Progenitor cell of endocrine pancreas (in vitro differentiated cells): Measurements from ENCODE around the gene P3H2. TPM values are rescaled to one million over a fixed set of nuclear protein-coding genes. Genes with fewer than 3 reads are reported as not detected.

ENCODE experiments used
- DNase-seq: peaks from one replicate; pipeline ENCODE4 v3.0.0; 2021; ENCODE audit warnings: low spot score; ENCODE audit not compliant: unreplicated experiment
- H3K27ac Mint-ChIP-seq: 2 replicates; pipeline ENCODE4 v1.8.0; 2021; ENCODE audit warnings: mild to moderate bottlenecking, moderate library complexity, mixed read lengths
- H3K27me3 Mint-ChIP-seq: 2 replicates; pipeline ENCODE4 v1.8.0; 2021; ENCODE audit warnings: mixed read lengths
- H3K36me3 Mint-ChIP-seq: 2 replicates; pipeline ENCODE4 v1.8.0; 2022; ENCODE audit warnings: mixed read lengths; ENCODE audit not compliant: insufficient read depth
- H3K4me1 Mint-ChIP-seq: 2 replicates; pipeline ENCODE4 v1.8.0; 2021; ENCODE audit warnings: low read depth, mixed read lengths
- H3K4me3 Mint-ChIP-seq: 2 replicates; pipeline ENCODE4 v1.8.0; 2021; ENCODE audit warnings: low read depth, mild to moderate bottlenecking, moderate library complexity, mixed read lengths
- H3K9me3 Mint-ChIP-seq: 2 replicates; pipeline ENCODE4 v1.8.0; 2021; ENCODE audit warnings: low read depth, mixed read lengths
- total RNA-seq: library from RNA; stranded (reverse); gene quantifications from 2 replicates; pipeline ENCODE4 v1.2.1, GENCODE V29; 2021
- TF ChIP-seq, protein P1 (sequence below): fragments of 200-600 bp; sonication (generic); IDR thresholded peaks from one replicate; pipeline ENCODE4 v1.5.0; 2021; ENCODE audit warnings: antibody characterized with exemption, mild to moderate bottlenecking; ENCODE audit not compliant: unreplicated experiment

Gene P3H2
- total RNA-seq, 1 donor from 2014 or later = 5.3 TPM

DNA sequence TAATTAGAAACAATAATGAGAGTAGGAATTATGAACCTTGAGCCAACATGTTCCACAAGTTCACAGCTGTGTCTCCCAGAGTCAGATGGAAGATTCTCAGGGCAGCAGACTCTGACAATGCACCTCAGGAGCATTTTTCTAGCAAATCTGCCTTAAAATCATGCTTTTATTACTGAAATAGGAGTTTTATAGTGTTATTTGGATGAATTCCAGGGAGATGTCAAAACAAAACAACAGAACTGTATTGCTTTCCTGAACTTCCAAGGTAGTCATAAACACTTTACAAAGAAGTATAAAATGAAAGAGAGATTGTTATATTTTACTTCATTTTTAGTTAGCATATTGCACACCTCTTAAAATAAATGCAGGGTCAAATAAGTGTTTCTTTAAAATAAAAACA lies 77.0 kb downstream of the P3H2 start:
- TF ChIP-seq, protein P1, sequence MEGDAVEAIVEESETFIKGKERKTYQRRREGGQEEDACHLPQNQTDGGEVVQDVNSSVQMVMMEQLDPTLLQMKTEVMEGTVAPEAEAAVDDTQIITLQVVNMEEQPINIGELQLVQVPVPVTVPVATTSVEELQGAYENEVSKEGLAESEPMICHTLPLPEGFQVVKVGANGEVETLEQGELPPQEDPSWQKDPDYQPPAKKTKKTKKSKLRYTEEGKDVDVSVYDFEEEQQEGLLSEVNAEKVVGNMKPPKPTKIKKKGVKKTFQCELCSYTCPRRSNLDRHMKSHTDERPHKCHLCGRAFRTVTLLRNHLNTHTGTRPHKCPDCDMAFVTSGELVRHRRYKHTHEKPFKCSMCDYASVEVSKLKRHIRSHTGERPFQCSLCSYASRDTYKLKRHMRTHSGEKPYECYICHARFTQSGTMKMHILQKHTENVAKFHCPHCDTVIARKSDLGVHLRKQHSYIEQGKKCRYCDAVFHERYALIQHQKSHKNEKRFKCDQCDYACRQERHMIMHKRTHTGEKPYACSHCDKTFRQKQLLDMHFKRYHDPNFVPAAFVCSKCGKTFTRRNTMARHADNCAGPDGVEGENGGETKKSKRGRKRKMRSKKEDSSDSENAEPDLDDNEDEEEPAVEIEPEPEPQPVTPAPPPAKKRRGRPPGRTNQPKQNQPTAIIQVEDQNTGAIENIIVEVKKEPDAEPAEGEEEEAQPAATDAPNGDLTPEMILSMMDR = no peak
- no peak overlapping the region for H3K27ac Mint-ChIP-seq
- H3K4me1 Mint-ChIP-seq = peaks cover 2% of the 10 kb centered on the region

DNA sequence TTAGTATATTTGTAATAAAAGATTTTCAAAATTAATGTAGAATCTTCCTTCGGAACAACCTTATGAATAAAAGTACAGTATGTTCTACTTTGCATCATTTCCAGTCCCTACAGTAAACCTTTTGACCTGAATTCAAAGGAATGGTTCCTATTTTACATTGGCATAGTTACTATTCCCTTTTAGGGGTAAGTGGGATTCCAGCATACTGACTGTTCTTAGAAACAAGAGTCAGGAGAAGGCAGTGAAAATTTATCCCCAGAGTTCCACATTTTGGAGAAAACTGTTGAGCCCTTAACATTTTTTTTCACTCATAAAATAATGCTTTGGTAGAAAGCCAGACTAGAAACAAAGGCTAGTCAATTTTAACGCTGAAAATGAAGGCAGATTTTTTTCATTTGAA lies 78.1 kb downstream of the P3H2 start:
- no peak overlapping the region for H3K27ac Mint-ChIP-seq
- H3K36me3 Mint-ChIP-seq = no peaks in the 10 kb centered on the region
- peaks cover 9% of the 10 kb centered on the region for H3K4me1 Mint-ChIP-seq
- H3K27me3 Mint-ChIP-seq = peaks cover 2% of the 10 kb centered on the region
- TF ChIP-seq, protein P1 = no peak
- peaks cover 2% of the 10 kb centered on the region for H3K9me3 Mint-ChIP-seq
- DNase-seq = no peak
- no peak overlapping the region for H3K4me3 Mint-ChIP-seq

More for the DNA sequence above, 77.0 kb downstream of the P3H2 start:
- Mint-ChIP-seq H3K27me3 (peaks cover 3% of the 10 kb centered on the region), H3K4me3 (no peak overlapping the region), H3K36me3 (no peaks in the 10 kb centered on the region), H3K9me3 (peaks cover 4% of the 10 kb centered on the region)
- DNase-seq = no peak

DNA sequence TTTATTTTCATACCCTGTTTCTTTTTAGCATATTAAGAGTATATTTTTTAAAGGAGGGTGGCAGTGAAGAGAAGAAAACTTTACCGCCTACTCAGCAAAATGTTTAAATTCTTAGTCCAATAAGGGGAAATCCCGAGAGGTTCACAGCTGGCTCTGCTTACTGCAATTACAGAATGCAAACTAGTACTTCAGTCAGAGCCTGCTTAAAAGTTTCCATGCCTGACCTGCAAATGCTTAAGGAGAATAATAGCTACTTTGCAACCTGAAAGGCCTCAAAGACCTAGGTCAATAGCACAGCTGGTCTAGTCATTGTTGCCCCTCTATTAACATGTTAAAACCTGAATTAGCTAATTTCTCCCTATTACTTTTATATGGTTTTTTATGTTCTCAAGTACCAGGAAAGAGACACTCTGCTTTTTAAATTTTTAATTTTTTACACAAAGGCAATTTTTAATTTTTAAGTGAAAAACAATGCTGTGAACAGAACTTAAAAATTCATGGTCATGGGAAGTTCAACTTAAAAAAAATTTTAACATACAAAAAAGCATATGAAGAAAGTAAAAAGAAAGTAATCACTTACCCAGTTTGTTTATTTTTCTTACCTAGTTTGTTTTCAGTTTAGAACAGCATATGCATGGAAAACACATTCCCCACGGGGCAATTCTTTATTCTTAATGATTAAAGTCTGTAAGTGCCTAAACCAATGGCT lies 79.2 kb downstream of the P3H2 start:
- Mint-ChIP-seq H3K4me3 (no peak overlapping the region), H3K9me3 (no peaks in the 10 kb centered on the region), H3K27ac (no peak overlapping the region), H3K27me3 (no peaks in the 10 kb centered on the region), H3K36me3 (no peaks in the 10 kb centered on the region), H3K4me1 (peaks cover 9% of the 10 kb centered on the region)
- DNase-seq = no peak
- TF ChIP-seq, protein P1 = no peak

DNA sequence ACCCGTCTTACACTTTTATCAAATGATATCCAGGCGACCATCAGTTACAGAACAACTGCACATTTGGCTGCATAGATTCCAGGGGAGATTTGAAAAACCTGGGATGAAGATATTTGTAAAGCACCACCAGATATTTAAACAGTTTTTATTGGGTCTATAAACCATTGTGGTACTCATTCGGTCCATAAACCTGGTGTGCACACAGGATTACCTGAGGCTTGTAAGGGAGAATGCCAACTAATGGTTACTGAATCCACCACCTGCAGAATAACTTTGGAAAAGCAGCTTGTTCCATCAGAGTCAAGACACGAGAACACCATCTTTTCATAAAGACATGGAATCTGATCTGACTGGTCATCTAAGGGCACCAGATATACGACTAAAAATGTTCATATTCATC lies 80.6 kb downstream of the P3H2 start:
- no peak overlapping the region for H3K27ac Mint-ChIP-seq
- H3K4me1 Mint-ChIP-seq = peaks cover 9% of the 10 kb centered on the region
- DNase-seq = no peak
- TF ChIP-seq, protein P1 = no peak
- H3K4me3 Mint-ChIP-seq = no peak overlapping the region
- H3K27me3 Mint-ChIP-seq = peaks cover 3% of the 10 kb centered on the region
- H3K36me3 Mint-ChIP-seq = no peaks in the 10 kb centered on the region
- H3K9me3 Mint-ChIP-seq = no peaks in the 10 kb centered on the region

DNA sequence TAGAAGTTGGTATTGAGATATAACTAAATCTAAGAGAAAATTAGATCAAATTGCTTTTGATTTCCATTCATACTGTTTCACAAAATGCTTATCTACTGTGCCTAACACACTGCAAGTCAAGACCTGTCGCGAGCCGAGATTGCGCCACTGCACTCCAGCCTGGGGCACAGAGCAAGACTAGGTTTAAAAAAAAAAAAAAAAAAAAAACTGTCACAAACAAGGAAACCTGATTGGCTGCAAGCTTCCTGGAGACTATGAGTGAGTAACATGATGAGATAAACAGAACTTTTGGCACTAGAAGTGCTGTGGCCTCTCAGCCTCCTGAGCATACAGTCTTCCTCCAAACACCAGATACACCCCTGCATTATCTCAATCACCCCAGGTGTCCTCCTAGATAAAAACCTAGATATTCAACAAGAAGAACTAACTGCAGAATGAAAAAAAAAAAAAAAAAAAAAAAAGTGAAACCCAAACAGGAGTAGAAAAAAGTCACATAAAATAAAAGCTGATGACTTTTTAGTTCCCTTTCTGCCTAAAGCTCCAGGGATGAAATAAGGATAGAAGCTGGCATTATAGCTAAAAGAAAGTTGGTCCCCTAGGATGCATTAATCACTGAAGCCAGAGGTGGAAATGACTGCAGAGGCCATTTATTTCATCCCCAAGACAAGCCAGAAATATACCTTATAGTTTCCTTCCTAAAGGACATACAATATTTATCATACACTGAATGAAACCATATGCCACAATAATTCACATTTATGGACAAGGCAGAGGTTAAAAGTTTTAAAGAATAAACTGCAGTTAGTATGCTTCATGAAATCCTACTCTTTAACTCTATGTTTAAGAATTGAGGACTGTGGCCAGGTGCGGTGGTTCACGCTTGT lies 82.4 kb downstream of the P3H2 start:
- Mint-ChIP-seq H3K36me3 (no peaks in the 10 kb centered on the region), H3K9me3 (no peaks in the 10 kb centered on the region), H3K4me1 (peaks cover 7% of the 10 kb centered on the region), H3K27me3 (peaks cover 3% of the 10 kb centered on the region), H3K27ac (no peak overlapping the region), H3K4me3 (no peak overlapping the region)
- TF ChIP-seq, protein P1 = no peak
- no peak for DNase-seq
